ENCODE results near the gene ANKIB1. TPM values are rescaled to one million over a fixed set of nuclear protein-coding genes. Genes with fewer than 3 reads are reported as not detected.
"Not testable (repeated sequence)": the region's sequence is repeated elsewhere in the genome, so short reads cannot be mapped to it uniquely, and the experiment has no call there.

ANKIB1 gene
- total and polyA plus RNA-seq, 10 donors, result 9.0 to 75.3 (median 44.5) TPM

- Histone ChIP-seq H3K27ac (no peak overlapping the region), H3K27me3 (replicated peaks in 1 of 7) (no peaks in the 10 kb centered on the region), H3K9me3 (no peaks in the 10 kb centered on the region), H3K4me3 (no peak overlapping the region), H3K36me3 (peaks cover 0 to 48% (median 14%) of the 10 kb centered on the region in 6 donors), H3K4me1 (peaks cover 0 to 11% (median 0%) of the 10 kb centered on the region in 6 donors)
- no peak for TF ChIP-seq POLR2AphosphoS5 (IDR thresholded peaks at IDR 0.05)
- TF ChIP-seq POLR2A (IDR thresholded peaks at IDR 0.05), result no peak
- no peak for TF ChIP-seq CTCF (IDR thresholded peaks at IDR 0.05 in 8 of 11, conservative IDR thresholded peaks at IDR 0.05 in 3 of 11)
- WGBS, 5 donors, result 72 to 85% (median 76%) methylated on average over 4 of the region's 4 CpGs
- intact Hi-C loops (cut with DNase I; ENCODE audit: low total_unique reads), result no loop called here
- DNase-seq, result no peak
These were observed 157.4 kb downstream of the ANKIB1 start for GRCh38 chr7:92402920-92403759.

DNA sequence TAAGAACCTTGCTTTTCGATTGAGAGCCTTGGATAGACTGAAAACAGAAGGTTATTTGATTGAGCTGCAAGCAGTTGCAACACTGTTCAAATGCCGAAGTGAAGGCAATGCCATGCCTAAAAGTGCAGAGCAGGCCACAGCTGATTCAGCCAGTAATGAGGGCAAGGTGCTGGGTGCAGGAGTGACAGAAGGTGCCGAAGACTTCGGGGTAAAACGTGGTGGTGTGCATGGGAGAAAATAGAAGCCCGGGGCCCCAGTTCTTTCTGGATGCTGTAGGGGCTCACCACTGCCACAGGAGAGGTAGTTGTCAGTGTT lies 157.9 kb downstream of the ANKIB1 start:
- 79 to 85% (median 83%) methylated on average over 6 of the region's 6 CpGs for WGBS, 5 donors
- peaks cover 0 to 11% (median 0%) of the 10 kb centered on the region in 6 donors for H3K4me1 ChIP-seq
- TF ChIP-seq POLR2A (IDR thresholded peaks at IDR 0.05) (no peak), CTCF (IDR thresholded peaks at IDR 0.05 in 8 of 11, conservative IDR thresholded peaks at IDR 0.05 in 3 of 11) (no peak), POLR2AphosphoS5 (IDR thresholded peaks at IDR 0.05) (no peak)
- H3K27me3 ChIP-seq (replicated peaks in 1 of 7), result no peaks in the 10 kb centered on the region
- H3K27ac ChIP-seq, result no peak overlapping the region
- no peak for DNase-seq
- no peaks in the 10 kb centered on the region for H3K9me3 ChIP-seq
- H3K4me3 ChIP-seq, result no peak overlapping the region
- H3K36me3 ChIP-seq, result peaks cover 0 to 42% (median 9%) of the 10 kb centered on the region in 6 donors
- intact Hi-C loops (cut with DNase I; ENCODE audit: low total_unique reads), result no loop called here

DNA sequence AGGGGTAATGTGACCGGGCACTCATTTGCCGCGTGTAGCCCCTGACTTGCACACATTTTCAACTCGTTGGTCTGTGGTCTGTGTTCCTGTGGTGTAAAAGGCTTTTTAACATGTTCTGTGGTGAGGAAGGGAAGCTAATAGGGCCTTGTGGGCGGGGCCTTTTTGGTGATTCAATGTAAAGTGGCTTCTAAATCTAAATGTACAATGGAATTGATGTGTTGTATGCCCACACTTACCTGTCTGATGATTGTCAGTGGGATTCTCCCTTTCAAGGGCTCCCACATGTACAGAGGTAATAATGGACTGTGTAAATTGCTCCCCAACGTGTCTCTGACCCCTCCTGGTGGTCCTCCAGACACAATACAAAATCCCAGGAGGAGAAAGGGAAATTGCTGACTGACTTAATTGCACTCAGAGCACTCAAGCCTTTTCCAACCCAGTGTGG lies 158.4 kb downstream of the ANKIB1 start:
- Histone ChIP-seq H3K4me3 (no peak overlapping the region), H3K27ac (no peak overlapping the region), H3K27me3 (replicated peaks in 1 of 7) (no peaks in the 10 kb centered on the region), H3K9me3 (no peaks in the 10 kb centered on the region), H3K4me1 (peaks cover 0 to 11% (median 0%) of the 10 kb centered on the region in 6 donors), H3K36me3 (peaks cover 0 to 37% (median 5%) of the 10 kb centered on the region in 6 donors)
- 29 to 45% (median 41%) methylated on average over 6 of the region's 6 CpGs for WGBS, 5 donors
- intact Hi-C loops (cut with DNase I; ENCODE audit: low total_unique reads), result no loop called here
- TF ChIP-seq CTCF (IDR thresholded peaks at IDR 0.05 in 8 of 11, conservative IDR thresholded peaks at IDR 0.05 in 3 of 11) (no peak), POLR2AphosphoS5 (IDR thresholded peaks at IDR 0.05) (no peak), POLR2A (IDR thresholded peaks at IDR 0.05) (no peak)
- DNase-seq, result no peak

- no peak for DNase-seq
These were observed 163.6 kb downstream of the ANKIB1 start for GRCh38 chr7:92409357-92409756.

DNA sequence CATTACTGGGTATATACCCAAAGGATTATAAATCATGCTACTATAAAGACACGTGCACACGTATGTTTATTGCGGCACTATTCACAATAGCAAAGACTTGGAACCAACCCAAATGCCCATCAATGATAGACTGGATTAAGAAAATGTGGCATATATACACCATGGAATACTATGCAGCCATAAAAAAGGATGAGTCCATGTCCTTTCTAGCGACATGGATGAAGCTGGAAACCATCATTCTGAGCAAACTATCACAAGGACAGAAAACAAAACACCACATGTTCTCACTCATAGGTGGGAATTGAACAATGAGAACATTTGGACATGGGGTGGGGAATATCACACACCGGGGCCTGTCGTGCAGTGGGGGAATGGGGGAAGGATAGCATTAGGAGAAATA lies 164.4 kb downstream of the ANKIB1 start:
- H3K36me3 ChIP-seq; H3K4me3 ChIP-seq; intact Hi-C loops (cut with DNase I; ENCODE audit: low total_unique reads); H3K4me1 ChIP-seq; H3K9me3 ChIP-seq; H3K27ac ChIP-seq; DNase-seq: not testable (repeated sequence)
- H3K27me3 ChIP-seq (replicated peaks in 1 of 7), result peaks cover 0 to 16% (median 0%) of the 10 kb centered on the region in 7 donors
- 82 to 97% (median 94%) methylated on average over 3 to 6 of the region's 6 CpGs for WGBS, 5 donors

More at GRCh38 chr7:92409357-92409756, 163.6 kb downstream of the ANKIB1 start:
- WGBS, 5 donors, result 93 to 100% (median 96%) methylated on average over 1 of the region's 1 CpG
- H3K27me3 ChIP-seq (replicated peaks in 1 of 7), result peaks cover 0 to 16% (median 0%) of the 10 kb centered on the region in 7 donors
- H3K36me3 ChIP-seq, result no peaks in the 10 kb centered on the region
- H3K4me1 ChIP-seq, result peaks cover 0 to 1% (median 0%) of the 10 kb centered on the region in 6 donors
- no peak overlapping the region for H3K27ac ChIP-seq
- peaks cover 0 to 4% (median 0%) of the 10 kb centered on the region in 8 donors for H3K9me3 ChIP-seq
- no peak overlapping the region for H3K4me3 ChIP-seq
- TF ChIP-seq CTCF (IDR thresholded peaks at IDR 0.05 in 8 of 11, conservative IDR thresholded peaks at IDR 0.05 in 3 of 11), result no peak
- TF ChIP-seq POLR2A (IDR thresholded peaks at IDR 0.05), result no peak
- TF ChIP-seq POLR2AphosphoS5 (IDR thresholded peaks at IDR 0.05), result no peak
- intact Hi-C loops (cut with DNase I; ENCODE audit: low total_unique reads), result no loop called here
